Stimulated activated naive CD4-positive, alpha-beta T cell treated with Interleukin-2 at 50 U/mL for 16 hours (primary cell): Measurements from ENCODE around the gene RAD52.
"Not testable (repeated sequence)": the region's sequence is repeated elsewhere in the genome, so short reads cannot be mapped to it uniquely, and the experiment has no call there.

Experiments used
- DNase-seq: peaks from one replicate; lab custom pipeline; 2025; lab: John Stamatoyannopoulos, UW

RAD52 gene

DNA sequence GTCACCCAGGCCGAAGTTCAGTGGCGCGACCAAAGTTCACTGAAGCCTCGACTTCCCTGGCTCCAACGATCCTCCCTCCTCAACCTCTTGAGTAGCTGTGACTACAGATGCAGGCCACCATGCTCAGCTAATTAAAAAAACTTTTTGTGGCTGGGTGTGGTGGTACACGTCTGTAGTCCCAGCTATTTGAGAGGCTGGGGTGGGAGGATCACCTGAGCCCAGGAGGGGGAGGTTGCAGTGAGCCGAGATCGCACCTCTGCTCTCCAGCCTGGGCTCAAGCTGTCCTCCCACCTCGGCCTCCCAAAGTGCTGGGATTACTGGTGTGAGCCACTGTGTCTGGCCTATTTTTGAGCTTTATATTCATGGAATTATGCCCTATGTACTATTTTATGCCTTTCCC lies 18.1 kb upstream of the RAD52 start:
- no peak for DNase-seq

DNA sequence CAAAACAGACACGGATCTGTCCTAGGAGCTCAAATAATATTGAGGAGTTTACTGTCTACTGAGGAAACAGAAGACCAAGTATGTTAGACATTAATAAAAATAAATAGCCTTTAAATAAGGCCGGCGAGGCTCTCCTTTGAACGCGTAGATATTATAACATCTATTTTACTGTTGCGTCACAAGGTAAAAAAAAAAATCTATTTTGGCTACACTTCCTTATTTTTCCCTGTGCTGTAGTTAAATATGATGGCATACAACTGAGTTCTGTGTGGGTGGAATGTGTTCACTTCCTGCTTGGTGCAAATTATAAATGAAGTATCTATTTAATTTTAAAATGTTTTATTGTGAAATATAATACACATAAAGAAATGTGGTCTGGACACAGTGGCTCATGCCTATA lies 17.2 kb upstream of the RAD52 start:
- no peak for DNase-seq

DNA sequence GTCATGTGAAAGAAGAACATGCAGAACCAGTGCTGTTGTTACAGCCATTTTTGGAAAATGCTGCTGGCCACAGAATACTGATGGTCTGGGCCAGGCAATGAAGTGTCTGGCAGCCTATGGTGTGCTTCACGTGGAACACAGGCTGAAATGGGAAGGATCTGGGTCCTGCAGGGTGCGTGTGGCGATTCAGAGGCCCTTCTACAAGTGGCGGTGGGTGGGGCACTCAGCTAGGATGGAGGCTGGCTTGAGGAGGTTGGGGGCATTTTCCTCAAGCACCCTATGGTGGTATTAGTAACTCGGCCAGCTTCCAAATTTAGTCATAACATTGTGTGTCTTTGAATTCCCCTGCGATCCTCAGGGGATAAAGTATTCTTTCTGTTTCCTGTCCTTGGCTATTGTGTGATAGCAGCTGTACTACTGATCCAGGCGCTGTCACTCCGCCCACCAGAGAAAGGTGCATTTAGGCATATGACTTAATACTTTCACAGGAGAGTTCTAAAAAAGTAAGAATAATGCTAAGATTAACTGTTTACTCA lies 9.2 kb upstream of the RAD52 start:
- no peak for DNase-seq

DNA sequence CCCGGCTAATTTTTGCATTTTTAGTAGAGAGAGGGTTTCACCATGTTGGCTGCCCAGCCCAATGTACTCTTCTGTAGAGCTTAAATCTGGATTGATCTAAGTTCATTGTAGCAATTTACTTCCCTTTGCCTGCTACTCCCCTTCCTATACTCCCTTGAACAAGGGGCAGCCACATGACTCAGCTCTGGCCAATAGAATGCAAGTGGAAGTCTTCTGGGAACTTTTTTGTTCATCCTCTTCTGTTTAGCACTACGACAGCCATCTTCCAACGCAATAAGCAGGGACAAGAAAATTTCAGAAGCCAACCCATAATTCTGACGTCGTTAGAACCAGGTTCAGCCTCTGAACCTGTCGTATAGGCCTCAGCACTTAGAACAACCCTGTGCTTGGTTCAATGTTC lies 6.4 kb upstream of the RAD52 start:
- DNase-seq, result no peak

DNA sequence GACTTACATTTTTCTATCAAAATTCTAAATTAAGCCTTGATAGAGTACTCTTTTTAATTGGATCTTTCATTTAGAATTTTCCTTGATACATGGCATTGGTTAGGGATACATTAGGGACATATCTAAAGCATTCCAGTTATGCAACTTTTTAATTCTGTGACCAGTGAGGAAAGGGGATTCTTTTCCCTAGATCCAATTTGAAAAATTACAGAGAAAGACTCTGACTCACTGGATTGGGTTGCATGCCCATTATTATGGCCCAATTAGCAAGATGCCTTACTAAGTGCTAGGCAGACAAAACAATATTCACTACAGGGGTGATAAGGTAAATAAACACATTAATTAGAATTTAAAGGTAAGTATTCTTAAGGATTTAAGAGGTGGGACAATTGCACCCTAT lies 5.2 kb upstream of the RAD52 start:
- no peak for DNase-seq

DNA sequence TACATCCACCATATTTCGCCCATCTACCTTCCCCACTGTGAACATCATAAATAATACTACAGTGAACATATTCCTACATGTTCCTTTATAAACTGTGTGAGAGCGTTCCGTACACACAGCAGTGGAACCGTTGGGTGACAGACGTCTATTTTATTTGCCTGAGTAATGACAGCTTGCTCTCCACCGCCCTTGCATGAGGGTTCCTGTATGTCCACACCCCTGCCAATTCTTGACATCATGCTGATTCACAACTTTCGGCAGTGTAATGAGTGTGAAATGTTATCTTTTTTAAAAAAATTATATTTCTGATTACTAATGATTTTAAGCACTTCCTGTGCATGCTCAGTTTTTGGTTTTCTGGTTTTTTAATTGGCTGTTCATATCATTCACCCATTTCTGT lies 4.3 kb upstream of the RAD52 start:
- no peak for DNase-seq

DNA sequence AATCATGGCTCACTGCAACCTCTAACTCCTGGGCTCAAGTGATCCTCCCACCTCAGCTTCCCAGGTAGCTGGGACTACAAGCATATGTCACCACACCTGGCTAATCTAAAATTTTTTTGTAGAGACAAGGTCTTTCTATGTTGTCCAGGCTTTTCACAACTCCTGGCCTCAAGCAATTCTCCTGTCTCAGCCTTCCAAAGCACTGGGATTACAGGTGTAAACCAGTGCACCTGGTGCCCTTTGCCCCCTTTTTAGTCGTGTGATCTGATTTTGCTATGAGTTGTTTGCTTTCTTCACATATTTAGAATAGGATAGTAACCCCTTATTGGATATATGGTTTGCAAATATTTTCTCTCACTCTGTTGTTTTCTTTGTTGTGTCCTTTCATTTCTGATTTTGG lies 1.7 kb upstream of the RAD52 start:
- no peak for DNase-seq

DNA sequence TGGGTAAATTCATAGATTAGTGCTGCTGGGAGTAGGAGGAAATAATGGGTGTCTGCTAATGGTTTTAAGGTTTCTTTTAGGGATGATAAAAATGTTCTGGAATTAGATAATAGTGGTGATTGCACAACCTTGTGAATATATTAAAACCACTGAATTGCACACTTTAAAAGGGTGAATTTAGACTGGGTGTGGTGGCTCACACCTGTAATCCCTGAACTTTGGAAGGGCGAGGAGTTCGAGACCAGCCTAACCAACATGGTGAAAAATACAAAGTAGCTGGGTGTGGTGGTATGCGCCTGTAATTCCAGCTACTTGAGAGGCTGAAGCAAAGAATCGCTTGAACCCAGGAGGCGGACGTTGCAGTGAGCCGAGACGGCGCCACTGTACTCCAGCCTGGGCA lies 1.3 kb downstream of the RAD52 start:
- no peak for DNase-seq

DNA sequence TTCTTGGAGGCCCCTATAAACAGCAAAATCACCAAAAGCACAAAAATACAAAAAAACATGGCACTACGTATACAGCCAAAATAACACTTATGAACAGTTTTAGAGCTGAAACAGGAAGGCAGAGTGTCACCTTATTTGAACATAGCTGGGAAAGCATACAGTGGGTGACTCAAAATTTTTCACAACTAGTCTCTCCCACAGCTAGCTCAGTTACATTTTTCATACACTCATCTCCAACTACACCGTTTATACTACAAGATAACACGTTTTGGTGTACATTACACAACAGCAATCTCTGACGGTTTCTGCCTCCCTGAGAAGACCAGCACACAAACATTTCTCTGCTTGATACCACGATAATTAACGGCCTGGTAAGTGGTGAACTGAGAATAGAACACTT lies 2.9 kb downstream of the RAD52 start:
- no peak for DNase-seq

DNA sequence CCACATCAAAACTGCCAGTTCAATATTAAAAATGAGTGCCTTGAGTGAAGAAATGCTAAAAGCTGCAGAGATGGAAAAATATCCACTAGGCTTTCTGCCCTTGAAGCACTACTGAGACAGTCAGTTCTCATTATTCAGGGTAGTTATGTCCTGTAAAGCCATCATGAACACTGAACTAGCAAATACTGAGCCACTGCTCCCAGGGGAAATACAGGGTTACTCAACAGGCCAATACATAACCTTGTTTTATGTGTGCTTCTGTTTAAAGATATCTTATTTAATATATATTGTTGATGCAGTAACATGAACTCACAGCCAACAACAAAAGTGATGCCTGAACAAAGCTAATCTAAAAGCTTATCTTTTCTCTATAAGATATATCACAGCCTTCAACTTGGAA lies 3.3 kb downstream of the RAD52 start:
- no peak for DNase-seq

DNA sequence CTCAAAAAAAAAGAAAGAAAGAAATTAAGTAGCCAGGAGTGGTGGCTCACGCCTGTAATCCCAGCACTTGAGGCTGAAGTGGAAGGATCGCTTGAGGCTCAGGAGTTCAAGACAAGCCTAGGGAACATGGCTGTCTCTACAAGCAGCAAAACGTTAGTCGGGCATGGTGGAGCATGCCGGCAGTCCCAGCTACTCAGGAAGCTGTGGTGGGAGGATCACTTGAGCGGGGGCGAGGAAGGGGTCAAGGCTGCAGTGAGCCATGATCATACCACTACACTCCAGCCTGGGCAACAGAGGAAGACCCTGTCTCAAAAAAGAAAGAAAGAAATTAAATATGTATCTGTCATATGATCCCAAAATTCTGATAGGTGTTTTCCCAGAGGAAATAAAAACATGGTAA lies 5.3 kb downstream of the RAD52 start:
- no peak for DNase-seq

DNA sequence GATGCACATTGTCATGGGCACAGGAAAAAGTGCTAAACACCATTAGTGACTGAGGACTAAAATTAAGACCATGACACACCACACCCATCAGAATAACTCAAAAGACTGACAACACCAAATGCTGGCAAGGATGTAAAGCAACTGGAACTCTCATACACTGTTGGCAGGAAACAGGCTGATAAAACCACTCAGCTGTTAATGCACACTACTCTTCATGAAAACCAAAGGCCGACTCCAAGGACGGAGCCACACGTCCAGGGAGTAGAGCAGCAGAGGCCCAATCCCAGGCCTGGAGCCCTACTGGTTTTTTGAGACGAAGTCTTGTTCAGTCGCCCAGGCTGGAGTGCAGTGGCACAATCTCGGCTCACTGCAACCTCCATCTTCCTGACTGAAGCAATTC lies 6.4 kb downstream of the RAD52 start:
- no peak for DNase-seq

DNA sequence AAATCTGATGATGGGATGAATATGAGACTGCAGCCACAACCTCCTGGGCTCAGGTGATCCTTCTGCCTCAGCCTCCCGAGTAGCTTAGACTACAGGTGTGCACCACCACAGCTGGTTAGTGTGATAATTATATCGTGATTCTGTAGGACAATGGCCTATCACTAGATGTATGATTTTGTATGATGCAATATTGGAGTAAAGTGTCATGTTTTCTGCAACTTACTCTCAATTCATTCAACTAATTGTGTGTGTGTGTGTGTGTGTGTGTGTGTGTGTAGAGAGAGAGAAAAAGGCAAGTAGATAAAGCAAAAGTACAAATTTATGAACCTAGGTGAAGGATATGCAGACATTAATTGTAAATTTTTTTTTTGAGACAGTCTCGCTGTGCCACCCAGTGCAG lies 10.7 kb downstream of the RAD52 start:
- no peak for DNase-seq

DNA sequence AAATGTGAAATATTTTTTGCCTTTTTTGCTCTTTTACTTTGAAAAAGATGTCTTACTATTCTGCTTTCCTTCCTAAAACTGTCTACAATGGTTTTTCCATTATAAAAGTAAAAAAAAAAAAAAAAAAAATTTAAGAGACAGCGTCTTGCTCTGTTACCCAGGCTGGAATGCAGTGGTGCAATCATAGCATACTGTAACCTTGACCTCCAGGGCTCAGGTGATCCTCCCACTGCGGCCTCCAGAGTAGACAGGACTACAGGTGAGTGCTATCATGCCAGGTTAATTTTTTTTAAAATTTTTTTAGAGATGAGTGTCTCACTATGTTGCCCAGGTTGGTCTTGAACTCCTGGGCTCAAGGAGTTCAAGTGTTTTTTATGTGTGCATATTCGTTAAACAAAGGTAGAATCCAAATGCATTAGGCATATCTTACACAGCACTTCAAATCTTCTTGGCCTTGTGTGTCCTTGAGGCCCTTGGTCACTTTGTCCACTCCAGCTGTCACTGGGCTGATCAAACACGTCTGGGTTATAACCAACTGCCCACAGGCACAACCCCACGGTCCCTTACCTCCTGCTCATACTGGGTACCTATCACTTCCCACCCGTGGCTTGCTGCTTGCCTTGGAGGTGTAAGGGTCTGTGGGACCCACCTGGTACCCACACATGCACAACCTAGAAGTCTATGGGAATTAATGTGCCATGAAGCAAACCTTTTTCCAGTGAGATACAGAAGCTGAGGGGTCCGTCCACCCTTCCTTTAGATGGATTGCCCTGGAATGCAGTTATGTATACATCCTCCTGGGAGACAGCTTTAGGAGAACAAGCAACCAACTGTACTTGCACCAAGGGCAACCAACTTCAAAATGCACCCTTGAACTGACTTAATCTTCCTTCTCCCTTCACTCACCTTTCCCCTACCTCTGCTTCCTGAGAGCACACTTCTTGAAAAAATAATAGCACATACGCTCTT lies 12.8 kb downstream of the RAD52 start:
- DNase-seq, result no peak

DNA sequence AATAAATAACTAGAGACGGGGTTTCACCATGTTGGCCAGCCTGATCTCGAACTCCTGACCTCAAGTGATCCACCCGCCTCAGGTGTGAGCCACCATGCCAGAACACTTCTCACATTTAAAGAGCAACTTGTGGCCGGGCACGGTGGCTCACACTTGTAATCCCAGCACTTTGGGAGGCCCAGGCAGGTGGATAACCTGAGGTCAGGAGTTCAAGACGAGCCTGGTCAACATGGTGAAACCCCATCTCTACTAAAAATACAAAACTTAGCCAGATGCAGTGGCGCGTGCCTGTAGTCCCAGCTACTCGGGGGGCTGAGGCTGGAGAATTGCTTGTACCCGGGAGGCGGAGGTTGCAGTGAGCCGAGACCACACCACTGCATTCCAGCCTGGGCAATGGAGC lies 13.6 kb downstream of the RAD52 start:
- DNase-seq, result not testable (repeated sequence)

DNA sequence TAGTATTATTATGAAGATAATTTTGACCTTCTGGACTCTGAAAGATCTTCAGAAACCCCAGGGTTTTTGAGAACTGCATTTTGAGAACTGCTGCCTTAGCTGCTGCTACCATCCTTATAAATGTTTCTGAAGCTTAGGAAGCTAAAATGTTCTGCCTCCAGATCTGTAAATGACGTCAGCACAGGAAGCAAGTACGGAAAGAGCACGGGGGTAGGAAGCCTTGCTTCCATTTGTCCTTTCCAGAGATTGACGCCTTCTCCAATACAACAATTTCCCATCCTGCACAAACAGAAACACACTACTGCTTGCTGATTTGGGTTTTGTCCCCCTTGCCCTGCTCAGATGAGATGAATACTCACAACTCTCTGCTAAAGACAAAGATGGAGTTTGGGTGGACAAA lies 17.9 kb downstream of the RAD52 start:
- DNase-seq, result no peak

DNA sequence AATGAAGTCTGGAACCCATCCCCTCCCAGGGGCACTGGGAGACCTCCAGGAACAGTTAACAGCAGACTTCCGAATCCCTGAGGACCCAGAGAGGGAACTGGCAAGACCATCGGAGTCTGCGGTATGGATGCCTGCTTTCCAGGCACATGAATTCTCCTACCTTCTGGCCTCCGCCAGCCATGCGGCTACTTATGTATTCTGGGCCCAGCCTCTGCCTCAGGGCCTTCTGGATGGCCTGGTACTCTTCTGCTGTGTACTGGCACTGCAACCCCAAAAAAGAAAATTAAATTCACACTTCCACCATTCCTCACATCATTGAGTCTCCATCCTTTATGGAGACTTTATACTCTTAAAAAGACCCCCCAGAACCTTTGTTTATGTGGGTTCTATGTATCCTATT lies 18.4 kb downstream of the RAD52 start:
- DNase-seq, result no peak

DNA sequence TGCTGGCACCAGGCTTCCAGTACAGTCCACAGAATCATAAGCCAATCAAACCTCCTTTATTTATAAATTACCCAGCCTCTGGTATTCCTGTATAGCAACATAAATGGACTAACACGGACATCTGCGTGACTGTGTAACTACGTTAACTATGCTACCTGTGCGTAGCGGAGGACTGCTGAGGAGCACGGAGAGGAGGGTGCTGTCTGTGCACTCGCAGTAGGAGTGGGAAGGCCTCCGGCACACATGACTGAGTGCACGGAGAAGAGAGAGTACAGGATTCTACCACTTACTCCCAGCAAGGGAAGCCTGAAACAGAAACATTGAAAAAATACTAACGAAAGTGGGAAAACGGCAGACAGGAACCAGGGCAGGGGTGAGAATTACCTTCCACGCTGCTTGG lies 22.9 kb downstream of the RAD52 start:
- no peak for DNase-seq

DNA sequence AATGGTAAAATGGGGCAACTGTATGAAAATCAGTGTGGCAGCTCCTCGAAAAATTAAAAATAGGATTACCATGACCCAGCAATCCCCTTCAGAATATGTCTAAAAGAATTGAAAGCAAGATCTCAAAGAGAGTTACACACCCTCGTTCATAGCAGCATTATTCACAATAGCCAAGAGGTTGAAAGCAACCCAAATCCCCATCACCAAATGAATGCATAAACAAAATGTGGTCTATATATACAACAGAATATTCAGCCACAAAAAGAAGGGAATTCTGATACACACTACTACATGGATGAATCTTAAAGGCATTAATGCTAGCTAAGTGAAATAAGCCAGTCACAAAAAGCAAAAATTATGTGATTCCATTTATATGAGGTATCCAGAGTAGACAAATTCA lies 27.2 kb downstream of the RAD52 start:
- DNase-seq, result no peak

DNA sequence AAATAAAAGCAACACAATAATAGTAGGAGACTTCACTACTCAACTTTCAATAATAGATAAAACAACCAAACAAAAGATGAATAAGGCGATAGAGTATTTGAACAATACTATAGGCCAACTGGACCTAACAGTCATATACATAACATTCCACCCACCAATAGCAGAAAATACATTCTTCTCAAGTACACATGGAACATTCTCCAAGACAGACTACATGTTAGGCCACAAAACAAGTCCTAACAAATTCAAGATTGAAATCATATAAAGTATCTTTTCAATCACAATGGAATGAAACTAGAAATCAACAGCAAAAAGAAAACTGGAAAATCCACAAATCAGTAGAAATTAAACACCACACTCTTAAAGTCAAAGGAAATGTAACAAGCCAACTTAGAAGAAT lies 28.8 kb downstream of the RAD52 start:
- DNase-seq, result no peak

DNA sequence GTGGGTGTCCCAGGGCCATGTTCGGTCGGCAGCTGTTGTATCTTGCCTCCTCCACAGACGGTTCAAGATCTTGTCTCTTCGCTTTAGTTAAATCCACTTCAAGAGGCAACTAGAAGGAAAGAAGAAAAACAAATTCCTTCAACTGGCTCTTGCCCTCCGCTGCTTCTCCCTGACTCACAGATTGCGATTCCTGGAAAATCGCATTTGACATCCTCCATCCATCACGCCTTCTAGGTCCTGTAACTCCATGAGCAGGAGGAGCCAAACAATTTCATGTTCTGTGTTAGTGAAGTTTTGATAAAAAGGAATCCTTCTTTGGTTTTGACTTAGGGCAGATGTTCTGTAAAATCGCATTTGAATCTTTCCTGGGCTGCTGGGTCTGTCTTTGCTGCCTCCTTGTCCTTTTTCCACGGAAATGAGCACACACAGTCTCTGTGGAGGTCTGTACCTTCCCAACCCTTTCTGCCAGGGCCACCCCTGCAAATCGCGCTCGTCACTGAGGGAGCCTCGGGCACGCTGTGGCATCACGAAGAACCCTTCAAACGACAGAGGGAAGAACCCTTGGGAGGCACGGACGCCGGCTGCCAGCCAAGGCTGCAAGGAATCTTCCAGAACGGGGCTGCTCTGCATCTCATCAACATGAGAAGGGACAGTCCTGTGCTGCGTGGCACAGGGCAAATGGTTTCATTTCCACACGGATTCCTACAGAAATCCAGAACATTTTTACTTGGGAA lies 32.6 kb downstream of the RAD52 start:
- DNase-seq, result no peak

DNA sequence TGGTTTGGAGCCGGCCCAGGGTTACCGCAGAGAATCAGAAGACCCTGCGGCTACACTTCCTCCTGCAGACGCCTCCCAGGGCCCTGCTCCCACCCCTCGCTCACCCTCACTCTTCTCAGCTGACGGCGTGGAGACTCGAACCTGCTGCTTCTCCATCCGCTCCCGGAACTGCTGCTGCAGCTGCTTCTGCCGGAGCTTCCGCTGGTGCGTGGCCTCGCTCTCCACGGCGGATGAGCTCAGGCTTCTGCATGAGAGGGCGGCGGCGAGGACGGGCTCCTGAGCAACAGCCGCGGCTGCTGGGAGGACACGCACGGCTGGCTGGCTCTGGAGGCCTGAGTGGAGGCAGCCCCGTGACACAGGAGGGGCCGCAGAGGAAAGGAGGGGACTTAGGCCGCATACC lies 33.3 kb downstream of the RAD52 start:
- DNase-seq, result no peak

DNA sequence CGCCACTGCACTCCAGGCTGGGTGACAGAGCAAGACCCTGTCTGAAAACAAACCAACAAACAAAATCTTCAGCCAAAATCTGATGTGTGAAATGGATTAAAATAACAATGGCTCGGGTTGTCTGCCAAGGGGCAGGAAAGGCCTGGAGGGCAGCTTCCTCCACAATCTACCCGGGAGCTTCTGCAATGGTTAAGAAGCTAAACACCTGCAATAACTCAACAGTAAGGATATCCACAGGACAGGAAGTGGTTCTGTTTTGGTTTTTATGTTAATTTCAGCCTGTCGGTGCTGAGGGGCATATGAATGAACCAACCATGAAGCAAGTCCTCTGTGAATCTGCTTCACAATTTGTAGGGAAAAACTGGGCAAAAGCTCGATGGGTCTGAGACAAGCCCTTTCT lies 34.4 kb downstream of the RAD52 start:
- no peak for DNase-seq
